Smooth muscle cell of the umbilical artery (primary cell): ENCODE results near the gene RPP40. TPM values are rescaled to one million over a fixed set of nuclear protein-coding genes. Genes with fewer than 3 reads are reported as not detected.

Source experiments
- total RNA-seq: library from RNA; depleted of rRNA; stranded (reverse); fragments of >200 nt; gene quantifications from 2 replicates; pipeline ENCODE4 v1.2.3, GENCODE V29; 2014

RPP40 gene
- 9.5 and 12.6 TPM in 2 replicates for total RNA-seq

DNA sequence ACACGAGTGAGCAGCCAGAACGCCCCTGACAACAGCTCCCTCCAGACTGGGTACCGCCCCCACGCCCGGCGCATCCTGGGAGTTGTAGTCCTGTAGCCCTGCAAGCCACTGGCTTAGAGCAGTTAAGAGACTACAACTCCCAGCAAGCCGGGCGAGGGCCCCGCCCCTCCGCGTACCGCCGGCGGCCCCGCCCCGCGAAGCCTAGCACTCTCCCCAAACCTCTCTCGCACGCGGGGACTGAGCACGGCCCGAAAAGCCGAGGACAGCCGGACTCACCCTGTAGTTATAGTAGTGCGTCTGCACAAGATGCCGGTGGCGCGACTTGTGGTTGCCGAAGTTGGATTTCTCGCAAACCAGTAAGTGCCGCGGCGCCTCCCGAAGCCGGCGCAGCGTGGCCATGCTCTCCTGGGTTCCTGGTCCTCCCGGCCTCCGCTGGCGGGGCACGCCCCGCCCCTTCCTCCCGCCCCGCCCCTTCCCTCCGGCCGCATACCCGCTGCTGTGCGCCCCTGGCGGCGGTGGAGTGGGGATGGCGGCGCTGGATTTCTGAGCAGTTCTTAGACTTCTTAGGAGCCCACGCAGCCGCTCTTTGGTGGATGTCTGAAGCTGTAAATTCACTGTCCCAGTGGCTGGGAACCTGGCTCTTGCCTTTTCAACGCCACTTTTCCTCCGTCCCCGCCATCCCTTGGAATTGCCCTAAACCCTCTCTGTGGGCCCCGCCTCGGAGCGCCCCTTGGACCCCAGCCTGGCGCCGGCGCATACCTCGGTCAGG is at the start of gene RPP40:
Gene RPP40 (minus strand): TSS at position 434 of the 769 bp plus-strand sequence. CDS start 35 bp downstream, at position 399.

Other genes with a start within 250 kb of the RPP40 start
- gene CDYL, start 227.6 kb downstream of the RPP40 start, total RNA-seq, result 19.9 and 24.2 TPM in 2 replicates
- gene PPP1R3G, start 81.3 kb upstream of the RPP40 start, total RNA-seq, result 1.5 TPM in 2 replicates